Dermis microvascular lymphatic vessel endothelial cell (primary cell): ENCODE results near the gene SAFB. TPM values are rescaled to one million over a fixed set of nuclear protein-coding genes. Genes with fewer than 3 reads are reported as not detected.
A peak's percentile ranks its signal among the peaks of the same experiment; 100 is the strongest.

Experiments
- DNase-seq, 2 donors: peaks; one replicate each; pipeline versions ENCODE4 v3.0.0 to v3.0.0-alpha.2; 2010; ENCODE audit warnings: low read depth in 2 of 2
- total RNA-seq: library from RNA; depleted of rRNA; stranded (reverse); fragments of >200 nt; gene quantifications from 2 replicates; pipeline ENCODE4 v1.2.1, GENCODE V29; 2014

SAFB gene
- total RNA-seq, 1 donor from 2014 or later, result 35.7 TPM

DNA sequence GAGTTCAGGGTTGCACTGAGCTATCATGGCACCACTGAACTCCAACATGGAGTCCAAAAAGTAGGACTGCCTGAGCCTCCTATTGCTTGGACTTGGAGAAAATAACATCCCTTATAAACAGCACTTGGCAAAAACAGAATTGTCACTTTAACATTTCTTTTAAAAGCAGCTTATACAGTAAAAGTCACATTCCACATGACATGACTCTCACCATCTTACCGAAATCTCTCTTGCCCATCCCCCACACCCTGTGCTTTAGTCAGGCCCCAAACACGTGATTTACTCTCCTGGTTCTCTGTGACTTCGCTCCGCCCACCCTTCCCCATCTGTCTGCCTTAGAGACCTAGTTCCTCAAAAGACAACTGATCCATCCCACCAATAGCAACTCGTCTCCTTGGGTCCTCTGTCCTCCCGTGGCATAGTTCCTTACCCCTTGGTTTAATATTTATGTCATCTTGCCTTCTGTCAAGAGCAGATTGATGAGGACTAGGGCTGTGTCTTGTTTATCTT, 4.6 kb downstream of the SAFB start:
- DNase-seq, result no peak

DNA sequence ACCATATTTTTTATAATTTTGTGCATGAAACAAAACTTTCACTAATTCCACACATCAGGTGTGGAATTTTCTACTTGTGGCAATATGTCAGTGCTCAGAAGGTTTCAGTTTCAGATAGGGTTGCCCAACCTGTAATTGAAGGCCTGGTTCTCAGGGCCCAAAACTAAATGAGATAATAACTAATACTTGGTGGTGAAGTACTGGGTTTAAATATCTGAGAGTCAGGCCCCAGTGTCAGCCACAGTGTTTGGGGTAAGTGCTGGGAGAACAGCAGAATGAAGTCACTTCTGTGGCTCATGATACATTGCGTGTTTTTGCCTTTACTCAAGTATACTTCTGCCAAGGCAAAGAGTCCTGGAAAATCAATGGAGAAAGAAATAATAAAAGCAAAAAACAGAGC, 5.6 kb downstream of the SAFB start:
- no peak for DNase-seq

DNA sequence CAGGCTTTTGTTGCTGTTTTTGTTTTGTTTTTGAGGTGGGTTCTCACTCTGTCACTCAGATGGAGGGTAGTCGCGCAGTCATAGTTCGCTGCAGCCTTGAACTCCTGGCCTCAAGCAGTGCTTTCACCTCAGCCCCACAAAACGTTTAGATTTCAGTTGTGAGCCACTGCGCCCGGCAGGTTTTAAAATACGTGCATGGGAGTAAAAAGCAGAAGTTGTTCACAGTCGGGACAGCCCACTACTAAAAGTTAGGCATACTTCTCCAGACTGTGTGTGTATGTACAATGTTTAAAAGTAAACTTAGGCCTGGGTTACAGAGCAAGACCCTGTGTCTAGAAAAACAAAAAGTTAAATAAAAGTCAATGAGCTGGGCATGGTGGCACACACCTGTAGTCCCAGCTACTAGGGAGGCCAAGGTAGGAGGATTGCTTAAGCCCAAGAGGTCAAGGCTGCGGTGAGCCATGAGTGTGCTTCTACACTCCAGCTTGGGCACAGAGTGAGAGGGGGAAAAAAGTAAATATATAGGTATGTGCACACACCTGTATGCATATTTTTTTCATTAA, 6.1 kb downstream of the SAFB start:
- DNase-seq, result no peak

DNA sequence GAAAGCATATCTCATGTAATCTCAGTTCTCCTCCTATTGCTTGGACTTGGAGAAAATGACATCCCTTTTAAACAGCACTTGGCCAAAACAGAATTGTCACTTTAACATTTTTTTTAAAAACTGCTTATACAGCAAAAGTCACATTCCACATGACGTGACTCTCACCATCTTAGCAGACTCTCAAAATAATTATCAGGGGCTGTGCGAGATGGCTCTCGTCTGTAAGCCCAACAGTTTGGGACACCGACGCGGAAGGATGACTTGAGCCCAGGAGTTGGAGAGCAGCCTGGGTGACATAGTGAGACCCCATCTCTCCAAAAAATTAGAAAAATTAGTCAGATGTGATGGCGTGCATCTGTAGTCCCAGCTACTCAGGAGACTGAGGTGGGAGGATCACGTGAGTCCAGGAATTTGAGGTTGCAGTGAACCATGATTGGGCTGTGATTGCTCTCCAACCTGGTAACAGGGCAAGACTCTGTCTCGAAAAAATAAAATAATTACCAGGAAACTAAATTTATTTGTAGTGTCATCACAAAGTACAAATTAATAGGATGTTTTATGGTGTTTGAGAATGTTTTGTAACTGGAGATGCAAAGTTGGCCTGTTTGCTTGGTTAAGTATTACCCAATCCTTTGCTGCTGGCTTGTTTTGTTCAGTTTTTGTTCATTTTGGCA, 8.8 kb downstream of the SAFB start:
- DNase-seq, result no peak

DNA sequence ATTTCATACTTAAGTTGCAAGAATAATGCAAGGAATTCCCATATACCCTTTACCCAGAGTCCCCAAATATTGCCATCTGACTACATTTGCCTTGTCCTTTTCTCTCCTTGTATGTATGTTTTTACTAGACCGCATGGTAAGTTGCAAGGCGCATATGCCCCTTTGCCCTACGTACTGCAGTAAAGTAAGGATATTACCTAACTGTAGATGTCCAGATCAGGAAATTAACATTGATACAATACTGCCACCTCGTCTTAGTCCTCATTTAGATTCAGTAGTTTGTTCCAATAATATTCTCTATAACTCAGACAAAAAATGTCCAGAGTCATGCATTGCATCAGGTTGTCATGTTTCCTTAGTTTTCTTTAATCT, 9.3 kb downstream of the SAFB start:
- no peak for DNase-seq

DNA sequence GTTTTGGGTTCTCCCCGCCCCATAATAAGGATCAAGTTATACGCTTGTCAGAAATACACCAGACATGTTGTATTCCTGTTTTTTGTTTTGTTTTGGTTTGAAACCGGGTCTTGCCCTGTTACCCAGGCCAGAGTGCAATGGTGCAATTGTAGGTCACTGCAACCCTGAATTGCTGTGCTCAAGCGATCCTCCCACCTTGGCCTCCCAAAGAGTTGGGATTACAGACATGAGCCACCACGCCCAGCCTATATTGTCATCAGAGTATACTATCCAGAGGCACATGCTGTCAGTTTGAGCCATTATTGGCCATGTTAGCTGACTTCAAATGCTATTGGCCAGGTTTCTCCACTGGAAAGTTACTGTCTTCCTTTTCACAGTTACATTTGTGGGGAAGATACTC, 9.8 kb downstream of the SAFB start:
- DNase-seq, result no peak

DNA sequence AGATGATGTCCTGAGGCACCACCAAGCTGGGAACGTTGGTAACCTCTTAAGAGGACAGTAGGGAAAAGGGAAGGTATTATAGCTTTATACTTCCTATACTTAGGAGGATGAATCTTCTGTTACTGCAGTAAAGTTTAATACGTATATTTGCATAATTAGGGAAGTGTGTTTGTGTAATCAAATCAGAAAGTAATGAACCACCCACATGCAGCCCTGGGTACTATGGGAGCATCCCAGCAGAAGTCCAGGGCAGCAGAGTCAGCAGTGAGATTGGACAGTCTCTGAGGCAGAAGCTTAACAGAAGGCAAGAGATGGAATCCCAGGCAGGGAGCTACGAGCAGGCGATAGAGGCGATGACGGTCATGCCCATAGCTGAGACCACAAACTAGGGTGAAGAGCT, 12.5 kb downstream of the SAFB start:
- no peak for DNase-seq

DNA sequence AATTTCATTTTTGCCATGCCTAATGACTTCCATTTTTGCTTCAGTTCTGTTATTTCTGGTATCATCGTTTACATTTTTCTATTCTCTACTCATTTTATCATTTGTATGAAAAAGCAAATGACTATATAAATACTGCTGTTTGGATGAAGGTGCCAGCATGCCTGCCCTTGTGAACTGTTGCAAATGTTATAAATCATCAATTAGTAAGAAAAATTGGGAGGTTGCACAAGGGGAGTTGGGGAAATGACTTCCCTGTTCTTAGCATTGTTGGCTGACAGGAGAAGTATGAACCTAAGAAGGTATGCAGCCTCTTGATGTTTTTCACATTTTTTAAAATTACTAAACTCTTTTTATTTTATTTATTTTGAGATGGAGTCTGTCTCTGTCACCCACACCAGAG, 15.1 kb downstream of the SAFB start:
- DNase-seq, result no peak

DNA sequence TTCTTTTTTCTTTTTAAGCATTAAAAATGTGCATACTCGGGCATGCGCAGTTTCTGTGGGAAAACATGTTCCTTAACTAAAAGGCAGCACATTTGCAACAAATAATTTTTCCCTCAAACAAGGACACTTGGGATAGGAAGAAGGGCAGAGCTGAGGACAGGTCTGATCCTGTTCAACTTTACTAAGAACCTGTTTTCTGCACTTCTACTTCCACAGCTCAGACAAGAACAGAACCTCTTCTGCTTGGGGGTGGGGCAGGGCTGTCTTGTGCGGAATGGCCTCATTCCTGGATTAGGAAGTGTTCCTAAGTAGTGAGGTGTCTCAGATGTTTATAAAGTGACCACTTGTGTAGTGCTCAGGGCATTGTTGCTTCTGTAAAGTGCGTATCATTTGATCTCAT, 18.3 kb downstream of the SAFB start:
- DNase-seq, result no peak

DNA sequence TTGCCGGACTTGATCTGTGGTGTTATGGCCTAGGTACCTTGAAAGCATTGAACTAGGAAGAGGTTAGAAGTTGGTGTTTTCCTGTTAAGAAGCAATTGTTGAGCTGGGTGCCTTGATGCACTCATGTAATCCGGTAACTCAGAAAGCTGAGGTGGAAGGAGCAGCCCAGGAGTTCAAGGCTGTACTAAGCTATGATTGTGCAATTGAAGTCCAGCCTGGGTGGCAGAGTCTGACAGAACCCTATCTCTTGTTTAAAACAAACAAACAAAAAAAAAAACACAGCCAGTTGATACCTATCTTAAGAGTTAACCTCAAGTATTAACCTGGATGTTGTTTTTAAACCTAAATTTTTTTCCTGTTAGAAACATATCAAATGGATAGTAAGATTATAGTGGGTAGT, 19.3 kb downstream of the SAFB start:
- no peak for DNase-seq

DNA sequence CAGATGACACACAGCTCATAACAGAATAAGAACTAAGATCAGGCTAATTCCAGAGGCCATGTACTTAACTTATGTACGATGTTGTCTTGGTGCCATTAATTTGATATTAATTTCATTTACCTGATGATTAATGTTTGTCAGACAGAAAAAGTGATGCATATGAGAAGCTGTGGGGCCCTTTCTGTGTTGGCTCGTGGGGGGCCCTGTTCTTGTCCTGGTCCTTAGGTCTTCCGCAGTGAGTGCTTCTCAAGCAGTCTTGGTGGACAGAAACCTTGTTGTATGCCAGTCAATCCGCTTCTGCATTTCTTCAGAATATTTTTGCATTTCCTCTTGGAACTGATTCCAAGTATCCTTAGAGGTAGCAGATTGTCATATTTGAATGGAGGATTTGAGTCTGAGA, 20.2 kb downstream of the SAFB start:
- no peak for DNase-seq

DNA sequence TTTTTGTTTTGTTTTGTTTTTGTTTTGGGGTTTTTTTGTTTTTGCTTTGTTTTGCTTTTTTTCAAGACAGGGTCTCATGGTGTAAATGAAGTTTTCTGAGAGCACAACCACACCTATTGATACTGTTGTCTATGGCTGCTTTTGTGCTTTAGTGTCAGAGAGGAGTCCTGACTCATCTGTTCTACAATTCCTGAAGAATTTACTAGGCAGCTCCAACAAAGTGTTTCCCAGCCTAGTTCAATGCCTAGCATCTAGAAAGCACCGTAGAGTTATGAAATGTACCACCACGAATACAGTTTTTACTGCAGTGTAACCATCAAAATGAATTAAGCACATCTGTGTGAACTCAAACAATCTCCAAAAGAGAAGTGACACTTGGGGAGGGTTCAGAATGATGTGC, 21.2 kb downstream of the SAFB start:
- DNase-seq, result no peak

DNA sequence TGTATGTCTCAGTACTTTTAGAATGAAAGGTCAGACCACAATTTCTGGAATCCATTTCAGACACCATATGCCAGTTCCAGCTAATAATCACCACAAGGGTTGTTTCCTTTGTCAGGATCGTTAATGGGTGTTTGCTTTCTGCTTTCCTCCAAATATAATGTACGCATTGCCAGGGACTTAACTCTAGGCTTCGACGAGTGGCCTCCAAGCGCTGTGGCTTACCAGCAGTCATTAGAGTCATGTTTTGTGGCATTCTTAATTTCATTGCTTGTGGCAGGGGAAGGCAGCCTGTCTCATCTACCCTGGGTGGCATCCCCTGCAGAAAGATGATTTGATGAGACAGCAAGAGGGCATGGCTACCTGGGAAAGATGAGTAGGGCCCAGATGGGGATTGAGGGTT, 22.5 kb downstream of the SAFB start:
- DNase-seq, result no peak

DNA sequence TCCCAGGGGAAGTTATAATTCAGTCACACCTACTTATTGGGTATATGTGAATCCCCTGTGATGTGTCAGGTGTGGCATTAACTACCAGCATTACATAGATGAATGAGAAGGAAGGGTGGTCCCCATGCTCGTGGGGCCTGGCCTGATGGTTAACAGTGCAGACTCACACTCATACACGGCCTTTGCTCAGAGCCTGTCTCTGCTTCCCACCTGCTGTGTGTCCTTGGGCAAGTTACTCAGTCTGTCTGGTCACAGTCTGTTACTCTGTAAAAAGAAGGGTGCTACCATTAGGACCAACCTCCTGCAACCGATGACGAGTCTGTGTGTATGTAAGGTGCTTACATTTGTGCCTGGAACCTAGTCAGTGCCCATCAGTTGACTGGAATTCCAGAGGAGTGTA, 23.8 kb downstream of the SAFB start:
- DNase-seq, result no peak

DNA sequence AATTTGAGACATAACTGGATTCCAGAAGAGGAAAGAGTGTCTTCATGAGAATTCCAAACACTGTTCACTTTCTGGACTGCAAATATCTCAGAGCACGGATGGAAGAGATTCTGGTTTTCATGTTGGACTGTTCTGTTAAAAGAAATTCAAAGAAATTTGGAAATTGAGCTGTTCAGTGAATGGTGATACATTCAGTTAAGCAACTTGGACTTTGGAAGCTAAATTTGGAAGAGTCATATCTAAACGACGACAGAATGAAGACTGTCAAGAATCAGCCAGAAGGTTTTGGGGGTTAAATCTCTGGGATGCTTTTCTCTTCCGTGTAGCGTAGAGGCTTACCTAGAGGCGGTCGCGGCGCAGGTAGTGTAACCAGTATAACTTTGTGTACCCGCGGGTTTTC, 25.6 kb downstream of the SAFB start:
- DNase-seq, result no peak

DNA sequence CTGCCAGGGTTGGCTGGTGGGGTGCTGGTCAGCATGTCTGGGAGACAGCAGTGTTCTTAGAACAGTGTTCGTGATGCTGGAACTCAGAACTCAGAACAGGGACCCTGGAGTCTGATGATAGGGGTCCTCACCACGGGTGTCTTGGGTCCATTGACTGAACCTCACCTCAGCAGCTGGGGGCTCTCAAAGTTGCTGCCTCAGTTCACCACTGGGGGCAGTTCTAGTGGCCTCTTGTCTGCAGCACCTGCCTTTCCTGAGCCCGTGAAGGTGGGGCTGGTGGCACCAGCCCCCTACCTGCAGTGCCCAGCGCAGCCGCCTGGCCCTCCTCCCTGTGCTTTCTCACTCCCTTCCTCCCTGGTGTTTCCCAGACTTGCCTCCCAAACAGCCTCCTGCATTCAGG, 28.5 kb downstream of the SAFB start:
- no peak for DNase-seq

DNA sequence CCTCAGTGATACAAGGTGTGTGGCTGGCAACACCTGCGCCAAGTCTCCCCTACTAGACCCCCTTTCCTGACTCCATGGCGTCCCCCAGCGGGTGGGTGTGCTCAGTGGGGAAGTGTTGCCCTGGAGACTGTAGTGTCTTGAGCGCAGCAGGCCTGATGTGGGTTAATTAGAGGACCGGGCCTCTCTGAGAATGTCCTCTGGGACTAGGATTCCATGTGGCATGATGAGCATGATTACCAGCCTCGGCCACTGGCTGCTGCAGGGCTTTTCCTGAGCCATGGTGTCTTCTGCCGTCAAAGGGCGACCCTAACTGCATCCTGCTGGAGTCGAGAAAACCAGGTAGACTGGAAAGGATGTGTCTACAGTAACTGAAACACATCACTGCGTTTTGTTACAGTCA, 29.4 kb downstream of the SAFB start:
- DNase-seq, result no peak

DNA sequence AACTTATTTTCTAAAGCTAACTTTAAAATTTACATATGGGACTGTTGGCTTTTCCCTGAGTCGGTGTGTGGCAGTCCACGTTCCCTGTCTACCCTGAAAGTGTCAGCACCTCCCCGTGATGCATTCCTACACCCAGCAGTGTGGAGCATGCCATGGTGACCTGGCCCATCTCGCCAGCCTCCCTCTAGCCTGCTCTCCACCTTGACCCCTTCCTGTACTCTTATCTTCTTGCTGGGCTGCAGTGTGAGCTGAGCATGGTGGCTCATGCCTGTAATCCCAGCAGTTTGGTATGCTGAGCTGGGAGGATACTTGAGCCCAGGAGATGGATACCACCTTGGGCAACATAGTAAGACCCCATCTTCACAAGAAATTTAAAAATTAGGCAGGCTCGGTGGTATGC, 32.0 kb downstream of the SAFB start:
- no peak for DNase-seq

DNA sequence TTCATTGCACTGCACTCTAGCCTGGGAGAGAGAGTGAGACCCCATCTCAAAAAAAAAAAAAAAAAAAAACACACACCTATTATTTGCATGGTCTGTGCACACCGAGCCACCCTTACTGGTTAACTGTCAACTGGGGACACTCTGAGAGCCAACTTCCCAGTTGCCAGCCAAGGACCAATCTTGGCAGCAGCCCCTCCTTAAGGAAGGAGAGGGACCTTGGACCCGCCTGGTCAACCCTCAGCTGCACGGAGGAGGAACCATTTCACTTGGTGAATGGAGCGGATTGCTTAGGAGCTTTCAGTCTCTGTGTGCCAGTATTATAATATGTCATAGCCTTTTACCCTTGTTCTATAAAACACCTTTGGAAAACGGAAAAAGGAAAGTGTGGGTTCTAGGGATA, 32.5 kb downstream of the SAFB start:
- no peak for DNase-seq

DNA sequence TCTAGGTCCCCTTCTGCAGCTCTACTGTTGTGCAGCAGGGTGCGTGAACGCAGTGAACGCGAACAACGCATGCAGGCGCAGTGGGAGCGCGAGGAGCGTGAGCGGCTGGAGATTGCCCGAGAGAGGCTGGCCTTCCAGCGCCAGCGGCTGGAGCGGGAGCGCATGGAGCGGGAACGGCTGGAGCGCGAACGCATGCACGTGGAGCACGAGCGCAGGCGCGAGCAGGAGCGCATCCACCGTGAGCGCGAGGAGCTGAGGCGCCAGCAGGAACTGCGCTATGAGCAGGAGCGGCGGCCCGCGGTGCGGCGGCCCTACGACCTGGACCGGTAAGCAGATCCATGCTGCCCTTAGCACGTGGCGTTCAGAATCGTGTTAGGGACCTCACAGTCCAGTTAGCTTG, 38.6 kb downstream of the SAFB start:
- no peak for DNase-seq

DNA sequence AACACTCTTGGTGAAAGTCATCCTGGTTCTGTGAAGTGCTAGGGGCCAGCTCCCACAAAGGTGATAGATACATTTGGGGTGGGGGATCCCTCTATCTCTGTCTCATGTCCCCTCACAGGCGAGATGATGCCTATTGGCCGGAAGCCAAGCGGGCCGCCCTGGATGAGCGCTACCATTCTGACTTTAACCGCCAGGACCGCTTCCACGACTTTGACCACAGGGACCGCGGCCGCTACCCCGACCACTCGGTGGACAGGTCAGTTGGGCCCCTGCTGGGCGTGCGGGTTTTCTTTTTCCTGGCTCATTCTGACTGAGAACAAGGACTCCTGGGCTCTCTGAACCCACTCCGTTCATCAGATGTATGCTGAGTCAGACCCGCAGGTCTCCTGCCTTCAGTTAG, 41.0 kb downstream of the SAFB start:
- DNase-seq, result no peak

DNA sequence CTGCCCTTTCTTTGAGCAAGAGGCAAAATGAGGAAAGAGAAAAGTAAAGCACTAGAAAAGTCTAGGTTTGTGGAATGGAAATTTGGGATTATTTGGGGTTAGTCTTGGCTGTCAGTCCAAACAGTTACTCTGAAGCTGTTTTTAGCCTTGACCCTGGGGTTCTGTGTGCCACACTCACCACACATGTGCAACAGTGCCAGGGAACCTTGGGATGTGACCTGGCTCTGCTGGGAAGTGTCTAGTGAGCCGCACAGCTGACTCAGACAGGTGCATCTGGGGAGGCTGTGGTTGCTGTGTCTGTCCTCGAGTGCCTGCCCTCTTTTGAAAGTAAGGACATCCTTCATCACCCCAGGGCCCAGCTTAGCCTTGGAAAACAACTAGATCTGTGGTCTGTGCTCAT, 41.6 kb downstream of the SAFB start:
- no peak for DNase-seq

DNA sequence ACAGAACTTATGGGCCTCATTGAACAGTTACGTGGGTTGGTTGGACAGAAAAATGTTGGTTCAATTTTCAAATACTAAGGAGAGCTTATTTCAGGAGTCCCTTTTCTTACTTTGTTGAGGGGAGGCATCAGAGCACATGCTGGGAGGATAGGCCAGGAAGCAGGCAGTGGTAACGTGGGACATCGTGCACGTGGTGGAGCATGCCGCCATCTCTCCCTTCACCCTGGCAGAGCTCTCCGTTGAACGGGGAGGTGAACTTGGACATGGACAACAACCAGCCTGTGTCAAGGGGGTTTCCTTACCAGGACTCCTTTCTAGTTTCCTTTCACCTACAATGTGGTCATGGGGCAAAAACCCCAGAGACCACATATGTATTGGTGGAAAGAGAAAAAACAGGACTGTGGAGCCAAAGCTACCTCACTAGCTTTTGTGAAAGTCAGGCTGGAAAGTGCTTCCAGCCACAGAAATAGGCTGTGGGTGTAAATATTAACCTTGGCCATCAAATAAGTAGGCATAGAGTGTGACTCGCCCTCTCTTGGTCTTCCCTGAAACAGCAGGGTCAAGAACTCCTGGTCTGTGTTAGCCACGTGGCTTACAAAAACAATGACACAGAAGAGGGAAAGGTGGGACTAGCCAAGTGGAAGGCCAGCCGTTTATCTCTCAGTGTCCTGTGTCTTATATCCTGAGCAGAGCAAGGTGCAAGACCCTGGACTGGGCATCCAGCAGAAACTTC, 43.1 kb downstream of the SAFB start:
- peak; percentile 32 to 70 for DNase-seq
